Panc1 (cell line): ENCODE results near the gene UGT2B10. TPM values are rescaled to one million over a fixed set of nuclear protein-coding genes. Genes with fewer than 3 reads are reported as not detected.

Experiments
- ATAC-seq: fragments of 200-7000 bp; cut with Tn5 transposase; 2 replicates; pipeline ENCODE4 v1.9.1; 2020; ENCODE audit warnings: mild to moderate bottlenecking, moderate library complexity
- BruUV-seq: library from RNA; stranded (reverse); fragments of 400-500 nt; replicated peaks from 2 replicates; lab custom pipeline; 2021; lab: Mats Ljungman, UMichigan
- CTCF ChIA-PET: fragments of 300-600 bp; sonication (Branson Sonifier 250); formaldehyde crosslinking; loops from one replicate; lab custom pipeline; 2022; ENCODE audit warnings: antibody characterized with exemption; lab: Charles Lee
- POLR2A ChIA-PET: fragments of 300-600 bp; sonication (Branson Sonifier 250); formaldehyde crosslinking; loops from one replicate; lab custom pipeline; 2022; ENCODE audit warnings: antibody characterized with exemption; lab: Charles Lee
- DNase-seq: peaks from one replicate; pipeline ENCODE4 v3.0.0-alpha.2; 2010; ENCODE audit warnings: low read depth, low spot score
- H3K27ac ChIP-seq: 2 replicates; pipeline ENCODE4 v1.5.1; 2011; ENCODE audit warnings: mild to moderate bottlenecking, low read length, inconsistent platforms
- H3K27me3 ChIP-seq: fragments of 200-500 bp; sonication (Bioruptor generic); 2 replicates; pipeline ENCODE4 v1.6.0; 2014; ENCODE audit warnings: low read length, inconsistent platforms; ENCODE audit not compliant: control insufficient read depth, insufficient read depth
- H3K36me3 ChIP-seq: fragments of 200-500 bp; sonication (Bioruptor generic); 2 replicates; pipeline ENCODE4 v1.5.1; 2014; ENCODE audit warnings: inconsistent platforms, mild to moderate bottlenecking, low read length, moderate library complexity; ENCODE audit not compliant: control insufficient read depth, insufficient read depth
- H3K4me1 ChIP-seq: 2 replicates; pipeline ENCODE4 v1.5.1; 2011; ENCODE audit warnings: inconsistent platforms, mild to moderate bottlenecking, low read length, moderate library complexity; ENCODE audit not compliant: control insufficient read depth, insufficient read depth
- H3K4me3 ChIP-seq, 2 experiments: 2 replicates each; pipeline ENCODE4 v1.5.1; 2011 to 2012; ENCODE audit warnings: low read depth in 2 of 2, low read length in 2 of 2, mild to moderate bottlenecking in 2 of 2, inconsistent platforms in 1 of 2, moderate library complexity in 1 of 2
- H3K9me3 ChIP-seq: fragments of 200-500 bp; sonication (Bioruptor generic); 2 replicates; pipeline ENCODE4 v1.5.1; 2014; ENCODE audit warnings: low read depth, mild to moderate bottlenecking, inconsistent platforms, low read length, moderate library complexity; ENCODE audit not compliant: control insufficient read depth, insufficient read depth
- CTCF ChIP-seq: fragments of 450-650 bp; IDR thresholded peaks from 2 replicates; pipeline ENCODE4 v1.5.1; 2017; ENCODE audit warnings: mild to moderate bottlenecking
- POLR2AphosphoS5 ChIP-seq: IDR thresholded peaks from 2 replicates; pipeline ENCODE4 v1.6.1; 2012; ENCODE audit warnings: mild to moderate bottlenecking, low read depth, low read length, moderate library complexity
- REST ChIP-seq, 2 experiments: IDR thresholded peaks; 2 replicates each; pipeline ENCODE4 v1.6.1; 2011 to 2012; ENCODE audit warnings: low read depth in 2 of 2, control low read depth in 1 of 2, low read length in 1 of 2, mild to moderate bottlenecking in 1 of 2, moderate library complexity in 1 of 2; ENCODE audit not compliant: insufficient read depth in 1 of 2
- SIN3A ChIP-seq: IDR thresholded peaks from 2 replicates; pipeline ENCODE4 v1.6.1; 2012; ENCODE audit warnings: low read depth, mild to moderate bottlenecking, low read length, moderate library complexity, borderline replicate concordance; ENCODE audit not compliant: insufficient read depth
- TCF7L2 ChIP-seq: IDR thresholded peaks from 2 replicates; pipeline ENCODE4 v1.6.1; 2011; ENCODE audit warnings: mild to moderate bottlenecking, low read depth, low read length, inconsistent platforms
- in situ Hi-C: cut with HindIII; loops from 2 replicates; pipeline ENCODE4 v1.10.0; 2016; ENCODE audit warnings: low sequenced_read_pairs, low pct_unique_long_range_greater_than_20kb
- intact Hi-C: fragments of 100-400 bp; cut with micrococcal nuclease; formaldehyde crosslinking; loops from one replicate; pipeline ENCODE4 v1.10.0; 2022; ENCODE audit not compliant: unreplicated experiment
- total RNA-seq: library from RNA; stranded (reverse); gene quantifications from one replicate; pipeline ENCODE4 v1.2.1, GENCODE V29; 2021; ENCODE audit not compliant: unreplicated experiment

UGT2B10 gene
- total RNA-seq, 1 experiment from 2014 or later = not detected

GRCh38 chr4:68874507-68874906, 58.7 kb downstream of the UGT2B10 start:
- no peaks in the 10 kb centered on the region for H3K27me3 ChIP-seq
- TF ChIP-seq TCF7L2 (no peak), REST (IDR thresholded peaks at IDR 0.05; ENCODE audit: insufficient read depth in 1 of 2, low read depth in 2 of 2, low read length in 1 of 2) (no peak), POLR2AphosphoS5 (no peak), CTCF (no peak), SIN3A (no peak)
- no TSS peak for BruUV-seq
- intact Hi-C loops = no loop called here
- H3K9me3 ChIP-seq = no peaks in the 10 kb centered on the region
- in situ Hi-C loops = no loop called here
- ChIA-PET POLR2A (no interaction called here), CTCF (no interaction called here)
- no peak overlapping the region for H3K27ac ChIP-seq
- H3K36me3 ChIP-seq = no peaks in the 10 kb centered on the region
- DNase-seq = no peak
- ATAC-seq = no peak
- H3K4me3 ChIP-seq = no peak overlapping the region
- H3K4me1 ChIP-seq = no peaks in the 10 kb centered on the region

- in situ Hi-C loops = no loop called here
Observed at GRCh38 chr4:68877555-68877954, 61.8 kb downstream of the UGT2B10 start.

More at GRCh38 chr4:68877555-68877954, 61.8 kb downstream of the UGT2B10 start:
- TF ChIP-seq TCF7L2 = no peak
- no peak for TF ChIP-seq REST (IDR thresholded peaks at IDR 0.05; ENCODE audit: insufficient read depth in 1 of 2, low read depth in 2 of 2, low read length in 1 of 2)
- TF ChIP-seq CTCF = no peak
- TF ChIP-seq POLR2AphosphoS5 = no peak
- TF ChIP-seq SIN3A = no peak
- Histone ChIP-seq H3K27me3 (no peaks in the 10 kb centered on the region), H3K4me3 (no peak overlapping the region), H3K9me3 (no peaks in the 10 kb centered on the region), H3K36me3 (no peaks in the 10 kb centered on the region), H3K4me1 (no peaks in the 10 kb centered on the region), H3K27ac (no peak overlapping the region)
- no peak for DNase-seq
- ChIA-PET POLR2A (no interaction called here), CTCF (no interaction called here)
- BruUV-seq = no TSS peak
- intact Hi-C loops = no loop called here
- no peak for ATAC-seq
